HG03159 (cell line): ENCODE results near the gene GCSAML.
"Not testable (repeated sequence)": the region's sequence is repeated elsewhere in the genome, so short reads cannot be mapped to it uniquely, and the experiment has no call there.

ENCODE experiments used
- ATAC-seq: cut with Tn5 transposase; IDR thresholded peaks from one replicate; pipeline ENCODE4 v1.9.1; 2021; ENCODE audit warnings: mild to moderate bottlenecking, moderate library complexity; ENCODE audit not compliant: unreplicated experiment

GCSAML gene

DNA sequence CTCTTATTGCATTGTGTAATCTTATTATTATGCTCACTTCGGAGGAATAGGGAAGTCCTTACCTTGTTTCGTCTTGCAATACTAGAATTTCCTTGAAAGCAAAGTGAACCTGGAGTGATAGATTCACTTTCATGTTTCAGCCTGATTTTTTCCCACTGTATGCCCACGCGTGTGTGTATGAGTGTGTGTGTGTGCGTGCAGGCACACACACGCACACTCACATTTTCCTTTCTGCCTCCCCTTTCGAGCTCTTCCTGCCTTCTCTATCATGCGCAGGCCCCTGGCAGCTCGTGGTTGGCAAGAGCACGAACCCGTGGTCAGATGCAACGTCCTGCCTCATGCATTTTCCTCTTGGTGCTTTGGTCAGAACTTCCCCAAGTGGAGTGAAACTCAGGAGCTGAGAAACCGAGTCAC lies at the start of gene GCSAML:
GCSAML (plus strand) TSS at position 366 of the 414 bp plus-strand sequence. CDS start 58 bp downstream, outside the sequence.
- ATAC-seq, result no peak

DNA sequence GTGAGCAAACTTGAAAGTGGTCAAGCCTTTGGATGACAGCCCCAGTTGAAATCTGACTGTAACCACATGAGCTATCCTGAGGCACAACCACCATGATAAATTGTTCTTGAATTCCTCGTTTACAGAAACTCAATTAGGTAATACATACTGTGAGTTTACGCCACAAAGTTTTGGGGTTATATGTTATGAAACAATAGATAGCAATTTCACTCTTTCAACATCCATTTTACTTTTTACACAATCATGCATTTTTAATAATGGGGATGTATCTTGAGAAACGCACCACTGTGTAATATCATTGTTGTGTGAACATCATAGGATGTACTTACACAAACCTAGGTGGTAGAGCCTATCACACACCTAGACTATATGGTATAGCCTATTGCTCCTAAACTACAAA lies 48.1 kb upstream of the GCSAML start:
- no peak for ATAC-seq

DNA sequence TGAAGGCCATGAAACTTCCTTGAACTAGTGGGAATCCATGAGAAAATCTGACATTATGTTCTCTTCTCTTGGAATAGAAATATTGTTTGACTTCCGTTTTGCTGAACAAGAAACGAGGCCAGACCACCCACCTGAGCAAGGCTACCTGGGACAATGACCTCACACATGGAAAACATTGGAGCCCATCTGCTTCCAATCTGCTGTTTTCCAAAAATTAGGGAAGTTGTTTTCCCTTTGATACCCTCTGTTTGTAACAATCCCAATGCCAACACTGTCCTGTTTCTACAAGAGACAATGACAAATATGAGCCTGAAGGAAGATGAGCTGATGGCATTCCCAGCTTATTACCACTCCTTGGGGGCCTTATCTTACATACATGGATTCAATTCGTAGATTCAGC lies 42.1 kb upstream of the GCSAML start:
- no peak for ATAC-seq

DNA sequence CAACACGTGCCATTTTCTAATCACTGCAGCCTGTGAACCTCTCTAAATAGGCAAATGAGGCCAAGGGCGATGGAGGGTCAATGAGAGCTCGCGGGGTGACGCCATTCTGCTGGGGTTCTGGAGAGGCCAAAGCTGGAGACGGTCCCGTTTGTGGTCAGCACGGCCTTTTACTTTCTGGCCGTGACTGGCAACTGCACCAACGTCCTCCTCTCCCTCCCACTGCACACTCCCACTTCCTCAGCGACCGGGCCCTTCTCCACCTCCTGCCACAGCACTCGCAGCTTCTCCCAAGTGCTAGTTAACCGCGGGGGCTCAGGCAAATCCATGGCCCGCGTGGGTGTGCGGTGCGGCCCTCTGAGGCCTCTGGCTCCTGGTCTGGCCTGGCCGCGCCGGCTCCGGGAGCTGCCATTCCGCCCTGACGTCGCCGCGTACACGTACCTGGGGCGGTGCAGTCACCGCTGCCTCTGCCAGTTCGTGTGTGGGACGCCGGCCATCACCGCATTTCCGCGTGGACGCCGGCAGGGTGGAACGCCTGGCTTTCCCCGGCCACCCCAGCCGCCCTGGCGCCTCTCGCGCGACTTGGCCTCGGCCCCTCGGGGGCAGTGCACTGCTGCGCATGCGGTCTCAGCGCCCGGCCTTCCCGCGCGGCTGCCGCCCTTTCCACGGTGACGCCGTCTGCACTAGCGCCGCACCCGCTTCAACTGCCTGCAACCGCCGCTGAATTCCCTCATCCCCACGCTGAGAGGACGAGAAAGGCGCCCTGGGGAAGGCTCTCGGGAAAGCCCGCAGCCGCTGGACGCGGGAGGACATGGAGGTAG lies 30.9 kb upstream of the GCSAML start:
- ATAC-seq, result no peak

DNA sequence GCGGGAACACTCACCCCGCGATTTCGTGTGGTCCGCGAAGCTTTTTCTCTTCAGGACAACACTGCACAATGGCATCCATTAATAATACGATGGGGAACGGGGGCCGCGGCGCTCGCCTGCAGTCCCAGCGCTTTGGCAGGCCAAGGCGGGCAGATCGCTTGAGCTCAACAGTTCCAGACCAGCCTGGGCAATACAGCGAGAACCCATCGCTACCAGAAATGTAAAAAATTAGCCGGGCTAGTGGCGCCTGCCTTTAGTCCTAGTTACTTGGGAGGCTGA lies 30.4 kb upstream of the GCSAML start:
- ATAC-seq, result no peak

DNA sequence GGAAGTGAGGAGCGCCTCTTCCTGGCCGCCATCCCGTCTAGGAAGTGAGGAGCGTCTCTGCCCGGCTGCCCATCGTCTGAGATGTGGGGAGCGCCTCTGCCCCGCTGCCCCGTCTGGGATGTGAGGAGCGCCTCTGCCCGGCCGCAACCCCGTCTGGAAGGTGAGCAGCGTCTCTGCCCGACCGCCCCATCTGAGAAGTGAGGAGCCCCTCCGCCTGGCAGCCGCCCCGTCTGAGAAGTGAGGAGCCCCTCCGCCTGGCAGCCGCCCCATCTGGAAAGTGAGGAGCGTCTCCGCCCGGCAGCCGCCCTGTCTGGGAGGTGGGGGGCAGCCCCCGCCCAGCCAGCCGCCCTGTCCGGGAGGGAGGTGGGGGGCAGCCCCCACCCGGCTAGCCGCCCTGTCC lies 27.0 kb upstream of the GCSAML start:
- not testable (repeated sequence) for ATAC-seq

DNA sequence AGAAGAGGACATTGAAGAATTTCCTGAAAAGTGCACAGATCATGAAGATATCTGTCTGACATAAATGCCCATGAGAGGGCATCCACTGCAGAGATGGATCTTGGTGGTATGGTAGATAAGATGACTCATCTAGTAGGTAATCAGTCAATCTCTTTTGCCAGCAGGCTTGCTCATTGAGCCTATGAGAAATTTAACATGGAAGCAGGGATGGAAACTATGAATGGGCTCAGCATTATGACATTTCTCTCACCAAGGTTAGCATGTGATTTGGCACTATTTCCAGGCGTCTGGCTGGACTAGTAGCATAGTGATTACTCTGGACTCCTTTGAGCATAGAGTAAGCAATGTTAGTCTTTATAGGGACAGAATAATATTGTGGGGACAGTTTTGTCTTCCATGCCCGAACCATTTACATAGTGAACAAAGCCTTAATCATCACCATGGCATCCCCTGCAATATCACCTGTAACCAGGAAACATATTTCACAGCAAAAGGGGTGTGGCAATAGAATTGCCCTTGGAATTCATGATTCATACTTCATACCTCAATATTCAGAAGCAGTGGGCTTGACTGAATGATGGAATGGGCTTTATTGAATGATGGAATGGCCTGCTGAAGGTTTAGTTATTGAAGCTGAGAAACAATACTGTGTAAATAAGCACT lies 20.0 kb upstream of the GCSAML start:
- no peak for ATAC-seq

DNA sequence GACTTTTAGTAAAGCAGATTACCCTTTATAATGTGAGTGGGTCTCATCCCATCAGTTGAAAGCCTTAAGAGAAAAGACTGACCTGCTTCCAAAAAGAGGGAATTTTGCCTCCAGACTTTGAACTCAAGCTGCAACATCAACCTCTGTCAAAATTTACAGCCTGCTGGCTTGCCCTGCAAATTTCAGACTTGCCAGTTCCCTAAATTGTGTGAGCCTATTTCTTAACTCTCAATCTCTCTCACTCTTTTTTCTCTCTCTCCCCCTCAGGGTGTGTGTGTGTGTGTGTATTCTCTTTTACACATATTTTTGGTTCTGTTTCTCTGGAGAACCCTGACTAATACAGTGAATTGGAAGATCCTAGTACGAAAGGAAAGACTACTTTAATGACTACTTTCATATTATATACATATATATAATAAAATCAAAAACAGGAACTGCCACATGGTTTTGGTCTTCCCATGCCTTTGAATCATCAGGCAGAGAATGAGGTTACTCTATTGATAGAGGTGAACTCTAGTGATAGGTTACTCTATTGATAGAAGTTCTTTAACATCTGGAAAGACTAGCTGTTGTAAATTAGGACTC lies 19.1 kb upstream of the GCSAML start:
- ATAC-seq, result no peak

DNA sequence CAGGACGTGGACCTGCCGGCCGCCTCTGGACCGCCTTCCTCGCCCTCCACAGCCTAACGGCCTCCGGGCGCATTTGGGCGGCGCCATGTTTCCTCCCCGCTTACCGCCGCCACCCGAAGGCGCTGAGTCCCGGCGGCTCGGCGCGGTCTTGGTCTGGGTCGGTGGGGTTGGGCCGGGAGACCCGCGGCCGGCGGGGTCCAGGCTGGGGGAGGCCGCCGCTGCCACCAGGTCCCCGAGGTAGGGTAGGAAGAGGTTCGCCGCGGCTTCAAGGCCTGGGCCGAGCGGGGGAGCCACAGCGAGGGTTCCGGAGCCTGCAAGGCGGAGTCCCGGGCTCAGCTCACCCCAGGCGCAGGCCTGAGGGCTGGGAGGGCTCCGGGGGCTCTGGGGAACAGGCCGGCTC lies 18.1 kb upstream of the GCSAML start:
- no peak for ATAC-seq

DNA sequence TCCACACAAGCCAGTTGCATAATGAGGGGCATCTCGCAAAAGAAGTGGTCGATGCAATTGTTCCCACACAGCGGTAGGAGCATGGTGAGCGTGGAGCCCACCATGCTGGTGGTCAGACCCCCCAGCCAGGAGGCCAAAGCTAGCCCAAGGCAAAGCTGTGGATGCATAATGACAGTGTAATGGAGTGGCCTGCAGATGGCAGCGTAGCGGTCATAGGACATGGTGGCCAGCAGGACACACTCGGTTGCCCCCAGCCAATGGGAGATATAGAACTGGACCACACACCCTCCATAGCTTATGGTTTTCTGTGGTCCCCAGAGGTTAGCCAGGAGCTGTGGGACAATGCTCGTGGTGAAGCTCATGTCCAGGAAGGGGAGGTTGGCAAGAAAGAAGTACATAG lies 17.0 kb upstream of the GCSAML start:
- ATAC-seq, result no peak

DNA sequence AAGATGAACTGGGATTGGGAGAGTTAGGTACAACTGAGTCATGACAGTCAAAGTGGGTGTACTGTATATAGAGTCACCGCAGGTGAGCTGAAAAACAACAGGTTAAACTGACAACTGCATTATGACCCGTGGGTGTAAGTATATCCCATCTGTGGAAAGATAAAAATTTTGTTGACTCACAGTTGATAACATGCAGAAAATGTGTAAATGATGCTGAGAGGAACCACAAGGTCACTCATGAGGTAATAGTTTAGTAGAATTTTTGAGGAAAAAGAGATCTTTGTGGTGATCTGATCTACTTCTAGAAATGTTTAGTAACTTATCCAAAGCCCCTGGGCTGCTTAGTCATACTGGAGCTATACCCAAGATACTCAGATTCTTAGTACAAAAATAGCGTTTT lies 13.5 kb upstream of the GCSAML start:
- ATAC-seq, result no peak

DNA sequence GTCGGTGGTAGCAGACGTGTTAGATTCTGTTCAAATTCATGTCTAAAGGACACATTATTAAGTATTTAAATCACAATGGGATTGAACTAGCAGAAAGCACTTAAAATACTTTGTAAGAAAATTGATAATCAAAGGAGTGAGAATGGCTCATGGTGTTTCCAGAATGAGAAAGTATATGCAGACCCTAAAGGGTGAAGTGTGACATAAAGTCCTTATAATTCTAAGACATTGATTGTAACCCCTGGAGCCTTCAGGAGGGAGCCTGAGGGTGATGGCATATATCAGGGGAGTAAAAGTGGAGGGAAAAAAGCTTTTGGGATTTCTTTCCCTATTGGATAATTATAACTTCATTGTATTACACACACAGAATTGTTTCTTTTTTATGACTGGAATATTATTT lies 12.6 kb upstream of the GCSAML start, which contains the start of gene OR2C3:
OR2C3 (minus strand) TSS at position 101 of the 400 bp plus-strand sequence. CDS start 3,929 bp downstream, outside the sequence.
- ATAC-seq, result no peak

DNA sequence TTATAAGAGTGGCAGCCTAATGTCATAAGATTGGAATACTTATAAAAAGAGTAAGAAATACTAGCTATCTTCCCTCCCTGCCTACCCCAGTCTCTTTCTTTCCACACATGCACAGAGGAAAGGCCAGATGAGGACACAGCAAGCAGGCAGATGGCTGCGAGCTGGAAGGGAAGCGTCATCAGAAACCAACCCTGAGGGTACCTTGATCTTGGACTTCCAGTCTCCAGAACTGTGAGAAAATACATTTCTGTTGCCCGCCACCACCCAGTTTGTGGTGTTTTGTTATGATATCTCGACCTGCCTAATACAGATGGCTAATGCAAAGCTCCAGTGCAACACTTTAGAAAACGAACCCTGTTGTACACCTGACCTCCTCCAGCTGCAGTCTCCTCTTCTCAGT lies 10.4 kb upstream of the GCSAML start:
- ATAC-seq, result no peak

DNA sequence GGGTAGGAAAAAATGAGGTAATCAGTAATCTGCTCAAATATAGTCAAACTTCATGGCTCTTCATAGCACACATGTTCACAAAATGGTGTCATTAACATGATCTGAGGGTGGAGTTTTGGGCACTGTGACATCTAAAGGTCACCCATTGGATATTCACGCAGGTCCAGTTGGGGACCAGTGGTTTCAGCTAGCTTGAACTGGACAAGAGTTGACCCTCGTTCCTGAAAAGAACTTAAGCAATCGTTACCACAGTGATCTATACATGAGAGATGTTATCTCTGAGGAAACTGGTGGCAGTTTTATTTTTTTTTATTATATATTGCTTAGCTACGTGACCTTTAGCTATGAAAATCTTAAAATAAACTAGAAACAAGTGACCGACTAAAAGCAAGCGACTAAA lies 9.7 kb upstream of the GCSAML start:
- no peak for ATAC-seq

DNA sequence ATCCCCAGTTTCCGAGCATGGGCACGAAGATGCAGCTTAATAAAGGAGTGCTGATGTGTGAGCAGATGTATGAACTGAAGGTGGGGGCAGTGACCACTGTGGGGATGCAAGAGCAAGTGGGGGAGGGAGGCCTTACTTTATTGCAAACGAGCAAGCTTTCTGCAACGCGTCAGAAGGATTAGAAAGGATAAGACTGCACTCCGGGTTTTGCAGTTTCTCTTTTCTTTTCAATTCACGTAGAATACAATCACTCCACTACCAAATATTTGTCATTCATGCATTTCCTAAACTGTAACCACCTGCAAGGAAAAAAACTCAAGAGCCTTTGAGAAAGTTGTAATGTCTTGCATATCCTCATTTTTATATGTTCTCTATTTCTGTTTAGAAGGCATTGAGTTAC lies 8.4 kb upstream of the GCSAML start:
- ATAC-seq, result no peak

DNA sequence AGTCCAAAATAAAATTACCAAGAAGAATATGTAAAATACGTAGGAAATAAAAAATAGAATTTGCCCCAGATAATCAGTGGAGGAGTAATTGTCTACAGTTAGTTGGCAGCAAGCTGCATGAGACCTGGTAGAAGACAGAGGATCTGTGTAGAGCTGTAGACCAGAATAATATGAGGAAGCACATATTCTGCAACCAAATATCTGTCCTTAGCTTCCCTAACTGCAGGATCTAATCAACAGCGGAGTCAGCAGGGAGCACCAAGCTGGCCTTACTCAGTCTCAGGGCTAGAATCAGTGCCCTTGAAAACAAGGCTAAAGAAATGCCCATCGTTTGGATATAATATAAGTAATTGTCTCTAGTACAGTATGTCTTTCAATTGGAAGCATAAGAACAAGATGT lies 6.1 kb upstream of the GCSAML start:
- no peak for ATAC-seq

DNA sequence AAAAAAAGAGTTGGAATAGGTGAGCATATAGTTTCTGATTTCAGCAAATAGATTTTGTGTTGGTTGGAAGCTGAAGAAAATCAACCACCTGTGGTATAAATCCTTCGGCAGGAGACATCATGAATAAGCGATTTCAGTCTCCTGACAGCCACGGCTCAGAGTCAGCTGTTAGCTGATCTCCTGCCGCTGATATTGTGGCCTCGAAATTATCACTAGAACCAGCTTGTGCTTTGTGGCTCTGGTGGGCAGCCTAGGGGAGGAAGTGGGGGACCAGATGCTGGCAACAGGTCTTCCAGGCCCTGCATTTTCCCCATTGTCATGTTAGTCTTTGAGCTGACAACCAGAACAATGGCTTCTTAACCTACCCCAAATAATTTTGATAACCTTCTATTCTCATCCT lies 842 bp upstream of the GCSAML start:
- no peak for ATAC-seq

DNA sequence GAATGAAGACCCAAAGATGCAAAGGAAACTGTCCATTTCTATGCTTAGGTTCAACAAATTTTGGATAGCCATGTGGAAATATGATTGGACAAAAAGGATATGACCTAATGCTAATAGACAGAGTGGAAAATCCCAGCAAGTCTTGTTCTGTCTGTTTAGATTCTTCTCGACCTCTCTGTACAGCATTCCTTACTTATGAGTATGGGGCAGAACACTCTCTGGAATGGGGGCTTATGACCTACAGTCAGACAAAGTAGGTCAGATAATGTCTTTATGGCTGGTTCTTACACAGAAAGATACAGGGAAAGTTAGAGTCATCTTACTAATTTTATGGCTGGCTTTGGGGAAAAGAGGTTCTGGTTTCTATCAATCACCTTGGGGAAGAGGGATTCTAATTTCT lies 2.8 kb downstream of the GCSAML start:
- ATAC-seq, result no peak

DNA sequence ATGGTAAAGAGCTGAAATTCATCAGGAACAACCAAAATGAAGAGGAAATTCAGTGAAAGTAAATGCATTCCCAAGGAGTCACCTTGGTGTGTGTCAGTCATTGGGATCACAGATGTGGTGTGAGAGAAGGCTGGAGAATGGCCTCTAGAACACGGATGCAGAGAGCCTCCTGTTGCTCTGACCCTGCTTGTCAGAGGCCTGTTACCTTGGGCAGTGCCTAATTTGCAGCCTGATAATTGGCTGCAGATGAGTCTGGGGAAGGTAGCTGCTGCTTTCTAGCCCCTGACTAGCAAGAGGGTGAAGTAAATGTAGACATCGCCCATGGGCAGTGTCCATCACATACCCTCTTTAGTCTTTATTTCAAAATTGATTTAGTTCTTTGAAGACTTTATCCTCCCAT lies 3.3 kb downstream of the GCSAML start:
- no peak for ATAC-seq

DNA sequence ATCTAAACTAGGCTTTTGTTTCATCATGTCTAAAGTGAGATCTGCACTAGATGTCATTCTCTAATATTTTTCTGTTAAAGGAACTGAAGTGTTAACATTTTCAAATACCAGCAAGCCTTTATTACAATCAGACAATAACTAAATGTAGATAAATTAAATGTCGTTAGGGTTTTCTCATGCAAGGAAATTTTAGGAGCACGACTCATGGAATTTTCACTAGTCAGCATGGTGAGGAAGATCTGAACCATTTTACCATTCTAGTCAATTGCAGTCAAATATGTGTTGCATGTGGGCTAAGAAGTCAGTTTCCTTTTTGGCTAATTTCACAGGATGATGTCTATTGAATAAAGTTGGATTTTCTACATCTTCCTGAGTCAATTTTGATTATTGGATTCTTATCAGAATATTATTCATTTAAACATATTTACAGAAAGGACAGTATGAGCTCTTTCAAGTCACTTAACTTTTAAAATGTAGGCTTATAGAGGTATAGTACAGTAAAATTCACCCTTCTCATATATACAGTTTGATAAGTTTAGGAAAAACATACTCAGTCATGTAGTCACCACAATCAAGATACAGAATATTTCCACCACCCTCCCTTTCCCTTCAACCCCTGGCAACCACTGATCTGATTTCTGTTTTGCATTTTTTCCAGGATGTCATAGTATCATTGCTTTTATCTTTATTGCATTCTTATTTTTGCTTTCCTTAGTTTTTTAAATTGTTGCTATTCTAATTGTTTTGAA lies 9.2 kb downstream of the GCSAML start:
- ATAC-seq, result no peak

DNA sequence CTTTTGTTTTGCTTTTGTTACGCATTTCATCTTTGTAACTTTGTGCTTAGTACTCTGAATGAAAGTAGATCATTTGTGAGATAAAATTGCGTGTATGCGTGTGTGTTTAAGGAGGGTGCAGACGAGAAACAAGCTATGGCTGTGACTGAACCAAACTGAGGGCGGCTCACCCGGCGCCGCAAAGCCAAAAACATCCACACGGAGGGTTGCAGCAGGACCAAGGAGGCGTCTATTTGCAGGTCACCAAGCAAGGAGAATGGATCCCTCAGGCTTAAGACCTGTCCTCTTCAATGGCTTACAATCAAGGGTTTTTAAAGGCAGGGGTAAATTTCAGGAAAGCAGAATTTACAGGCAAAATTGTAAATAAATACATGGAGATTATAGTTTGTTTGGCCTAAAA lies 12.8 kb downstream of the GCSAML start:
- ATAC-seq, result no peak

DNA sequence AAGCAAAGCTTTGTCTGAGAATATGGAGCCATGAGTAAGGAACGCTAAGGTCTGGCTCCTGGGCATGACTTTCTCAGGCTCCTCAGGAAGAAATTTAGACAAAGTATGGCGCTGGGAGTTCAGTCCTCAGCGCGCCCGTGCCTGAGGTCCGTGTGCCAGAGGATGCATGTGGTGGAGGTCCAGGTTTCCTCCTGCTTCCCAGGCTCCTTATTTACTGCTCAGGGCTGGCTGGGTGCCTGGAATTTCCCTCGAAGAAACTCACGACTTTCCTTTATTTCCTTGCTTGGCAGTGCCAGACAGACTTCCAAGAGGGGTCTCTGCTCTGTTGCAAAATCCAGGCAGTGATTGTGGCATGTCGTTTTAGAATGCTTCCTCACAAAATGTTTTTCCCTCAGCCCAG lies 13.3 kb downstream of the GCSAML start:
- no peak for ATAC-seq
